Effector memory CD4-positive, alpha-beta T cell (primary cell): Measurements from ENCODE around the gene CCDC40.
A peak's percentile ranks its signal among the peaks of the same experiment; 100 is the strongest.
"Not testable (repeated sequence)": the region's sequence is repeated elsewhere in the genome, so short reads cannot be mapped to it uniquely, and the experiment has no call there.

Experiments
- DNase-seq, 3 donors: peaks; one replicate each; pipeline ENCODE4 v3.0.0-alpha.2; 2020
- H3K27ac ChIP-seq: 2 replicates; pipeline ENCODE4 v1.7.0; 2013; ENCODE audit warnings: mild to moderate bottlenecking, low read length, moderate library complexity; ENCODE audit not compliant: insufficient read depth, poor library complexity, severe bottlenecking
- H3K27me3 ChIP-seq: replicated peaks from 2 replicates; pipeline ENCODE4 v1.7.0; 2013; ENCODE audit warnings: mild to moderate bottlenecking, low read length; ENCODE audit not compliant: insufficient read depth, control insufficient read depth, poor library complexity, severe bottlenecking
- H3K36me3 ChIP-seq: 2 replicates; pipeline ENCODE4 v1.7.0; 2013; ENCODE audit warnings: mild to moderate bottlenecking, low read length, moderate library complexity; ENCODE audit not compliant: control insufficient read depth, insufficient read depth
- H3K4me1 ChIP-seq: 2 replicates; pipeline ENCODE4 v1.7.0; 2013; ENCODE audit warnings: low read length, mild to moderate bottlenecking; ENCODE audit not compliant: control insufficient read depth, insufficient read depth, poor library complexity, severe bottlenecking
- H3K4me3 ChIP-seq: 2 replicates; pipeline ENCODE4 v1.7.0; 2013; ENCODE audit warnings: low read length, low read depth, mild to moderate bottlenecking; ENCODE audit not compliant: insufficient read depth, poor library complexity, severe bottlenecking
- H3K9me3 ChIP-seq: 2 replicates; pipeline ENCODE4 v1.7.0; 2013; ENCODE audit warnings: mild to moderate bottlenecking, low read length, moderate library complexity; ENCODE audit not compliant: control insufficient read depth

CCDC40 gene

GRCh38 chr17:80082403-80083135 lies 46.1 kb downstream of the CCDC40 start:
- H3K9me3 ChIP-seq: no peaks in the 10 kb centered on the region
- DNase-seq: peak in 2 of 3 donors; percentile 19 to 24

GRCh38 chr17:80083136-80083661 lies 46.8 kb downstream of the CCDC40 start:
- H3K9me3 ChIP-seq: no peaks in the 10 kb centered on the region
- H3K27me3 ChIP-seq: no peaks in the 10 kb centered on the region
- DNase-seq: no peak
- H3K4me1 ChIP-seq: no peaks in the 10 kb centered on the region
- H3K36me3 ChIP-seq: no peaks in the 10 kb centered on the region
- no peak overlapping the region for H3K4me3 ChIP-seq
- no peak overlapping the region for H3K27ac ChIP-seq

More at GRCh38 chr17:80082403-80083135, 46.1 kb downstream of the CCDC40 start:
- no peaks in the 10 kb centered on the region for H3K36me3 ChIP-seq
- H3K27ac ChIP-seq: no peak overlapping the region
- no peaks in the 10 kb centered on the region for H3K27me3 ChIP-seq
- H3K4me3 ChIP-seq: no peak overlapping the region
- H3K4me1 ChIP-seq: no peaks in the 10 kb centered on the region

- Histone ChIP-seq H3K36me3 (no peaks in the 10 kb centered on the region), H3K27me3 (no peaks in the 10 kb centered on the region), H3K4me1 (no peaks in the 10 kb centered on the region), H3K4me3 (no peak overlapping the region), H3K27ac (no peak overlapping the region), H3K9me3 (no peaks in the 10 kb centered on the region)
- no peak for DNase-seq
These were observed 48.3 kb downstream of the CCDC40 start for GRCh38 chr17:80084773-80085172.

GRCh38 chr17:80086081-80086480 lies 49.6 kb downstream of the CCDC40 start:
- H3K36me3 ChIP-seq: no peaks in the 10 kb centered on the region
- H3K4me3 ChIP-seq: no peak overlapping the region
- H3K4me1 ChIP-seq: no peaks in the 10 kb centered on the region
- H3K27ac ChIP-seq: no peak overlapping the region
- H3K9me3 ChIP-seq: no peaks in the 10 kb centered on the region
- no peak for DNase-seq
- H3K27me3 ChIP-seq: no peaks in the 10 kb centered on the region

- H3K36me3 ChIP-seq: no peaks in the 10 kb centered on the region
These were observed 50.2 kb downstream of the CCDC40 start for GRCh38 chr17:80086616-80087015.

GRCh38 chr17:80087346-80088265 lies 51.2 kb downstream of the CCDC40 start:
- no peak overlapping the region for H3K27ac ChIP-seq
- no peaks in the 10 kb centered on the region for H3K27me3 ChIP-seq
- DNase-seq: no peak
- no peaks in the 10 kb centered on the region for H3K4me1 ChIP-seq
- H3K9me3 ChIP-seq: no peaks in the 10 kb centered on the region
- H3K4me3 ChIP-seq: no peak overlapping the region
- no peaks in the 10 kb centered on the region for H3K36me3 ChIP-seq

More at GRCh38 chr17:80086616-80087015, 50.2 kb downstream of the CCDC40 start:
- Histone ChIP-seq H3K4me3 (no peak overlapping the region), H3K27ac (no peak overlapping the region), H3K9me3 (no peaks in the 10 kb centered on the region), H3K4me1 (no peaks in the 10 kb centered on the region), H3K27me3 (no peaks in the 10 kb centered on the region)
- no peak for DNase-seq

- H3K27ac ChIP-seq: no peak overlapping the region
- H3K4me3 ChIP-seq: no peak overlapping the region
- DNase-seq: no peak
- no peaks in the 10 kb centered on the region for H3K36me3 ChIP-seq
- H3K4me1 ChIP-seq: no peaks in the 10 kb centered on the region
- H3K9me3 ChIP-seq: no peaks in the 10 kb centered on the region
- H3K27me3 ChIP-seq: no peaks in the 10 kb centered on the region
These were observed 53.3 kb downstream of the CCDC40 start for GRCh38 chr17:80089762-80090161.

GRCh38 chr17:80090164-80090563 lies 53.7 kb downstream of the CCDC40 start:
- H3K27me3 ChIP-seq, H3K27ac ChIP-seq, DNase-seq: not testable (repeated sequence)

GRCh38 chr17:80091376-80091775 lies 54.9 kb downstream of the CCDC40 start:
- Histone ChIP-seq H3K36me3 (no peaks in the 10 kb centered on the region), H3K27ac (no peak overlapping the region), H3K9me3 (no peaks in the 10 kb centered on the region), H3K27me3 (no peaks in the 10 kb centered on the region), H3K4me3 (no peak overlapping the region), H3K4me1 (no peaks in the 10 kb centered on the region)
- DNase-seq: no peak

More at GRCh38 chr17:80090164-80090563, 53.7 kb downstream of the CCDC40 start:
- not testable (repeated sequence) for H3K4me1 ChIP-seq, H3K9me3 ChIP-seq, H3K36me3 ChIP-seq, H3K4me3 ChIP-seq

- Histone ChIP-seq H3K9me3 (no peaks in the 10 kb centered on the region), H3K27ac (no peak overlapping the region), H3K4me3 (no peak overlapping the region), H3K4me1 (no peaks in the 10 kb centered on the region), H3K27me3 (no peaks in the 10 kb centered on the region), H3K36me3 (no peaks in the 10 kb centered on the region)
- DNase-seq: no peak
These were observed 56.5 kb downstream of the CCDC40 start for GRCh38 chr17:80092959-80093358.
